DOHH2 (cell line): ENCODE measurements around the gene AFP.

Experiments used
- H3F3A ChIP-seq: fragments of 200-600 bp; sonication (generic), shearing (Covaris generic); 2 replicates; pipeline ENCODE4 v1.6.0; 2016; ENCODE audit warnings: antibody characterized with exemption, mild to moderate bottlenecking; ENCODE audit not compliant: control insufficient read depth, insufficient read depth
- H3K27ac ChIP-seq: fragments of 200-600 bp; sonication (generic); 2 replicates; pipeline ENCODE4 v1.5.1; 2014; ENCODE audit warnings: low read depth, mild to moderate bottlenecking, low read length, moderate library complexity
- H3K27me3 ChIP-seq: fragments of 200-600 bp; sonication (generic); 2 replicates; pipeline ENCODE4 v1.6.1; 2014; ENCODE audit warnings: mild to moderate bottlenecking, low read length, mixed read lengths; ENCODE audit not compliant: control insufficient read depth
- H3K36me3 ChIP-seq: fragments of 200-600 bp; sonication (generic); 2 replicates; pipeline ENCODE4 v1.6.1; 2014; ENCODE audit warnings: mild to moderate bottlenecking, low read length, moderate library complexity, mixed read lengths; ENCODE audit not compliant: control insufficient read depth
- H3K4me1 ChIP-seq: fragments of 200-600 bp; sonication (generic); 2 replicates; pipeline ENCODE4 v1.6.1; 2014; ENCODE audit warnings: mild to moderate bottlenecking, low read length, mixed read lengths; ENCODE audit not compliant: control insufficient read depth
- H3K4me2 ChIP-seq: fragments of 200-600 bp; sonication (generic); 2 replicates; pipeline ENCODE4 v1.6.0; 2014; ENCODE audit warnings: mild to moderate bottlenecking, low read length, moderate library complexity
- H3K4me3 ChIP-seq: fragments of 200-600 bp; sonication (generic); 2 replicates; pipeline ENCODE4 v1.5.1; 2014; ENCODE audit warnings: mild to moderate bottlenecking, low read length, mixed read lengths
- H3K79me2 ChIP-seq: fragments of 200-600 bp; sonication (generic); 2 replicates; pipeline ENCODE4 v1.6.1; 2014; ENCODE audit warnings: mild to moderate bottlenecking, low read length, mixed read lengths; ENCODE audit not compliant: control insufficient read depth
- H3K9me2 ChIP-seq: fragments of 200-600 bp; sonication (generic); replicated peaks from 2 replicates; pipeline ENCODE4 v1.6.1; 2014; ENCODE audit warnings: mild to moderate bottlenecking, low read length, mixed read lengths; ENCODE audit not compliant: control insufficient read depth
- H3K9me3 ChIP-seq: fragments of 200-600 bp; sonication (generic); 2 replicates; pipeline ENCODE4 v1.6.1; 2014; ENCODE audit warnings: antibody characterized with exemption, low read length, mixed read lengths; ENCODE audit not compliant: control insufficient read depth, insufficient read depth
- H4K20me1 ChIP-seq: fragments of 200-600 bp; sonication (generic); 2 replicates; pipeline ENCODE4 v1.6.0; 2014; ENCODE audit warnings: low read depth, mild to moderate bottlenecking, antibody characterized with exemption, low read length, moderate library complexity; ENCODE audit not compliant: control insufficient read depth, insufficient read depth
- CTCF ChIP-seq: fragments of 200-600 bp; sonication (generic); IDR thresholded peaks from one replicate; pipeline ENCODE4 v1.5.1; 2014; ENCODE audit warnings: antibody characterized with exemption, mild to moderate bottlenecking, low read depth, low read length; ENCODE audit not compliant: poor library complexity, severe bottlenecking
- EZH2phosphoT487 ChIP-seq: fragments of 200-600 bp; sonication (generic); IDR thresholded peaks from 2 replicates; pipeline ENCODE4 v1.6.1; 2017; ENCODE audit warnings: borderline replicate concordance, mild to moderate bottlenecking, antibody characterized with exemption, low read length, moderate library complexity, mixed read lengths

Gene AFP

GRCh38 chr4:73438048-73438447 lies 2.0 kb downstream of the AFP start:
- no peak overlapping the region for H3K4me2 ChIP-seq
- H4K20me1 ChIP-seq, result no peaks in the 10 kb centered on the region
- no peaks in the 10 kb centered on the region for H3K27me3 ChIP-seq
- H3K27ac ChIP-seq, result no peak overlapping the region
- H3K36me3 ChIP-seq, result no peaks in the 10 kb centered on the region
- no peak overlapping the region for H3K4me3 ChIP-seq
- H3K9me2 ChIP-seq, result no peaks in the 10 kb centered on the region
- H3F3A ChIP-seq, result no peaks in the 10 kb centered on the region
- H3K79me2 ChIP-seq, result no peaks in the 10 kb centered on the region
- no peaks in the 10 kb centered on the region for H3K4me1 ChIP-seq
- TF ChIP-seq CTCF (no peak), EZH2phosphoT487 (no peak)
- H3K9me3 ChIP-seq, result no peaks in the 10 kb centered on the region

GRCh38 chr4:73438582-73439215 lies 2.7 kb downstream of the AFP start:
- no peaks in the 10 kb centered on the region for H4K20me1 ChIP-seq
- H3K79me2 ChIP-seq, result no peaks in the 10 kb centered on the region
- no peaks in the 10 kb centered on the region for H3K9me3 ChIP-seq
- no peaks in the 10 kb centered on the region for H3K27me3 ChIP-seq
- H3K4me1 ChIP-seq, result no peaks in the 10 kb centered on the region
- H3F3A ChIP-seq, result no peaks in the 10 kb centered on the region
- H3K4me2 ChIP-seq, result no peak overlapping the region
- no peaks in the 10 kb centered on the region for H3K36me3 ChIP-seq
- no peaks in the 10 kb centered on the region for H3K9me2 ChIP-seq
- TF ChIP-seq CTCF, result no peak
- no peak overlapping the region for H3K4me3 ChIP-seq
- no peak overlapping the region for H3K27ac ChIP-seq

- Histone ChIP-seq H3K36me3 (no peaks in the 10 kb centered on the region), H3K4me3 (no peak overlapping the region), H3K9me2 (no peaks in the 10 kb centered on the region), H3F3A (no peaks in the 10 kb centered on the region), H3K9me3 (no peaks in the 10 kb centered on the region), H4K20me1 (no peaks in the 10 kb centered on the region), H3K4me2 (no peak overlapping the region), H3K27ac (no peak overlapping the region), H3K4me1 (no peaks in the 10 kb centered on the region), H3K27me3 (no peaks in the 10 kb centered on the region), H3K79me2 (no peaks in the 10 kb centered on the region)
- TF ChIP-seq EZH2phosphoT487, result no peak
- no peak for TF ChIP-seq CTCF
Measured at GRCh38 chr4:73439445-73439844, 3.4 kb downstream of the AFP start.

GRCh38 chr4:73439991-73440390 lies 4.0 kb downstream of the AFP start:
- Histone ChIP-seq H3K36me3 (no peaks in the 10 kb centered on the region), H3K9me3 (no peaks in the 10 kb centered on the region), H3K4me2 (no peak overlapping the region), H3K9me2 (no peaks in the 10 kb centered on the region), H3K4me3 (no peak overlapping the region), H3K27me3 (no peaks in the 10 kb centered on the region), H3F3A (no peaks in the 10 kb centered on the region), H4K20me1 (no peaks in the 10 kb centered on the region), H3K4me1 (no peaks in the 10 kb centered on the region), H3K27ac (no peak overlapping the region), H3K79me2 (no peaks in the 10 kb centered on the region)
- no peak for TF ChIP-seq EZH2phosphoT487
- TF ChIP-seq CTCF, result no peak
